ENCODE results near the gene KRT12. TPM values are rescaled to one million over a fixed set of nuclear protein-coding genes. Genes with fewer than 3 reads are reported as not detected.
A peak's percentile ranks its signal among the peaks of the same experiment; 100 is the strongest.

KRT12 gene
- polyA plus RNA-seq (2013, experiment 1 of 2; ENCODE audit: insufficient read length), result not detected
- not detected for polyA plus RNA-seq (2013, experiment 2 of 2; ENCODE audit: insufficient read length)

DNA sequence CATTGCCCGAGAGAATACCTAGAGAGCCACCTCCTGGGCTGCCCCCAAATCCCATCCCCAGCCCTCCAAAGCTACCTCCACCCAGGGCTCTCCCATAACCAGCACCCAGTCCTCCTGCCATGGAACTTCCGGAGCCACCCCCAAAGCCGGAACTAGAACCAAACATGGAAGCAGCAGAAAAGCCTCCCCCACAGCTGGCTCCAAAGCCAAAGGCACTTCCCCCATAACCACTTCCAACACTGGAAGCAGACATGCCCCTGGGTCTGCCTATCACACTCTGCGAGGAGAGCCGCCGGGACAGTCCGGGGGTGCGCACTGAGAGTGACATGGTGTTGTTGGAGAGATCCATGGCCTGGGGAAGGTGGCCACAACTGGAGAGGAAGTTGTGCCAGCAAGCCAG is at the start of gene KRT12:
TSS of gene KRT12 (minus strand) at position 386 of the 400 bp plus-strand sequence. CDS start at position 349, 37 bp downstream.
- DNase-seq, result no peak

DNA sequence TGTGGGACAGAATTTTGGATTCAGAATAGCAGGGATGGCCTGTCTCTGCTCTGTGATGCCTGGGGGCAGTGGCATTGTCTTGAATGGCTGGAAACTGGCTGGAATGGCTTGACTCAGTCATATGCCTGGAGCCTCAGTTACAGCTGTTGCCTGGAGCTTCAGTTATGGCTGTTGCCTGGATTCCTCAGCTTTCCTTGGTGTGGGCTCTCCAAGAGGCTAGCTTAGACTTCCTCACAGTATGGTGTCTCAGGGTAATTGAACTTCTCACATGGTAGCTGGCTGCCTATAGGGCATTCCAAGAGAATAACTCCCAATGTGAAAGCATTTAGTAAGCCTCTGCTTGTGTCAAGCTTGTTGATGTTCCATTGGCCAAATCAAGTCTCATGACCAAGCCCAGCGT is 49.3 kb upstream of the KRT12 start:
- peak; percentile 29 for DNase-seq

DNA sequence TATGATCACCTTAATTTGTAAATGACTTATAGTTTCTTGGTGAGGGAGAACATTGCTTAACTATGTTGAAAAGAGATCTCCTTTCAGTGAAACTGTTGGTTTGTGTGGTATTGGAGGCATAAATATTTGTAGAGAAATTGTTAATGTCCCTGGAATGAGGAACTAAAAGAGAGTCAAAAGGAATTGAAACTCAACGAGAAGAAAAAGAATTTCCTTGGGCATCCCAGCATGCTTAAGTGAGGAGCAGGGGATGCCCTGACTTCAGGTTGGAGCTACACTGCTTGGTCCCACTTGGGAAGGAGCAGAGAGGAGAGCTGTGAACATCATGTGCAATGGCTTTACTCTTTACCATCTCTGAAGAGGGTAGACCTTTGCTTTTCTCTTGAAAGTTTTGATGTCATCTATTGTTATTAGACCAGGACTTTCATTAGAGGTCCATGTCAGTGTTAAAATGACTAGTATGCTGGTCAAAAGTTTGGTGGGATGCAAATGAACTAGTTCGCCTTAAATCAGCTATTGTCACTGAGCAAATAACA is 48.8 kb upstream of the KRT12 start:
- DNase-seq, result peak; percentile 80

DNA sequence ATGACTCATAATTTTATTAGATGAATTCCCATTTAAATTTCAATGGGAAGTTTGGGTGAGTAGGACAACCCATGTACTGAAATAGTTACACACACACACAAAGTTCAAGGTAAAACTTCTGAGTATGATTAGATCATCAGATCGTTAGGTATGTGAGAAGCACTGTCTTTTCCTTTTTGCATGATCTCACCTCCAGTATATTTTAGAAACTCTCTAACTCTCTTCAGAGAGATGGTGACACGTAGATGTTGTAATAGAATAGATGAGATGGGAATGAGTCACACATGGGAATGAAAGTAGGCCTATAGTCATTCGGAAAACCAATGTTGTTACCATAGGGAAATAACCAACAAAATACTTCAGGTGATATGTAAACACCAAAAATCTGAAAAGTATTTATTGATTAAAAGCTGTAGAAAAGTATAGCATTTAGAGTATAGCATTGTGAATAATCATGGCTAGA is 48.2 kb upstream of the KRT12 start:
- peak; percentile 92 for DNase-seq

DNA sequence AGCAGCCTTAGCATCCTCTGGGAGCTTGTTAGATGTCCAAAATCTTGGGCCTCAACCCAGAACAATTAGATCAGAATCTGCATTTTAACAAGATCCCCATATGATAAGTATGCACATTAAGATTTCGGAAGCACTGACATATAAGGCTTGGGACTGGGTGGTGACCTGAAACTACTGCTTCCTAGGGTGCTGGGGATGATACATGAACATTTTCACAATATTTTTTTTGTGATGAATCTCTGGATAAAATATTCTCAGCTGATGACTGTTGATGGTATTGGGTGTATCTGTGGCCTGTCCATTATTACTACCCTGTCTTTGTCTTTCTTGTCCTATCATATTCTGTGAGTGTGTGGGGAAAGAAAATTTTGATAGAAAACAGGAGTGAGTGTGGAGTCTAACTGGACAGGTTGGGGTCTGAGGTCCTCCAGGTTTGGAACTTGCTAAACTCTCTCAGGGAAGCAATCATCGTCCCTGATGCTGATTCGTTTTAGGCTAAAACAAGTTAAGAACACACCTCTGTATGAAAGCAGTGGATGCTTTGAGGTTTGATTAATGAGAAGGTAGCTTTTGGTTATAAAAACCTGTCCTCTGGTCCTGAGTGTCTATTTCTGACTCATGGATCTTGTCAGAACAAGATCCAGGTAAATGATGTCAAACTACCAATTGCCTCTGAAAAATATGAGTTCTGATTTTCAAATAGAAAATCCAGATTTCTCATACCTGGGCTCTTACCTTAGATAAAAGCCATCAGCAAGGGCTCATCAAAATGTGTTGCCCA is 47.2 kb upstream of the KRT12 start:
- DNase-seq, result peak; percentile 65

DNA sequence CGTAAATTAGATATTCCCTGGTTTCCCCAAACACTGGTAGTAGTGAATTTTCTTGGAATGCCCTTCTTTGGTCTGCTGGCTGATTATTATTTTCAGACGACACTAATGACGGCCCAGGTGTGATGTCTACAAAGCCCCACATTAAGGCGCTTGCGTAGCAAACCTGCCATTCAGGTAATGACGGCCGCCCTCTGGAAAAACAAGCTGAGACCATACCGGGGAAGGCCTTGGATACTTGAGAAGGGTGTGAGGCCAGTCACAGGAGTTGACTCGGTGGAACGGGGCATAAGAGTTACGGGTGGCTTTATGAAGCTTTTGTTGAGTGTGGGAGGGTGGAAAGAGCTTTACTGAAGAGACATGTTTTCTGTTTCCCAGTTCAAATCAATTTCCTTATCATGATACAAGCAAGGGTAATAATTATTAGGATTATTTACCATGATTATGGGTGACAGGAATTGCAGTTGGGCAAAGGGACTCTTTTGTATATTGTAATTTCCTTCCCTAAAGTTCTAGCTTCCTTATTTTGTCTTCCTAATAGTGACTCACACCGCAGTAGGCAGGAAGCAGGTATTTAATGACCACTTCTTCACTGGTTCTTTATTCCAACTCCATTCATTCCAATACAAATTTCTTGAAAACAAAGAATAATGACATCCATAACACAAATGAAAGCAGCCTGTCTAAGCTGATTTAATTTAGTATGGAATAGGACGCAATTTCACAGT is 45.6 kb upstream of the KRT12 start:
- no peak for DNase-seq

DNA sequence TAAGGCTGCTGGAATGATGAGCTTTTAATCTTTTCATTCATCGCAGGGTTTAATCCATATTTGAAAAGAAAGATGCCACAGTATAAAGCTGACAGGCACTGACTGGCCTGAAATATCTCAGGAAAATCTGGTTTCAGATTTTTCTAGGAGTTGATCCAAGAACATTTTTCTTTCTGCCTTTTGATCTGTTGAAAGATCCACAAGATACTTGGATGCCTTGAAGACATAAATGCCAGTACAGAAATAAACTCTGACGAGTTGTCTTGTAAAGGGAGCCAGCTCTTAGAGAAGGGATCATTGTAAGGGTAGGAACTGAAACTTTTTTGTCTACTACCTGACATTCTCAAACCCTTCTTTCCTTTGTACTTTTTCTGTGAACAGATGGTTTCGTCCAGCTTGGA is 43.4 kb upstream of the KRT12 start:
- DNase-seq, result peak; percentile 90

DNA sequence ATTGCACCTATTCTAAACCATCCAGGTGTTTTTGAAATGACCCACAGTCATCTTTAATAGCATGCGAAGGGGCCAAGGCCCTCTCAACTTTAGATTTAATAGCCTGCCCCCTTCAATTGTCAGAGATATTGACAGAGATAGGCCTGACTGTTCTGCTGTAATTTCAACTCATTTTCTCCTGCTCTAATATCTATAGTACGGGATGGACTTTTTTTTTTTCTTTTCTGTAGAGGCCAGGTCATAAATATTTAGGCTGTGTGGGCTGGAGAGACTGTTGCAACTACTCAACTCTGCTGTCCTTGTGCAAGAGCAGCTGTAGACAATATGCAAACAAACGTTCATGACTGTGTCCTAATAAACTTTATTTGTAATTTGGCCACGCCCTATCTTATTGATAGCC is 42.7 kb upstream of the KRT12 start:
- DNase-seq, result peak; percentile 50

DNA sequence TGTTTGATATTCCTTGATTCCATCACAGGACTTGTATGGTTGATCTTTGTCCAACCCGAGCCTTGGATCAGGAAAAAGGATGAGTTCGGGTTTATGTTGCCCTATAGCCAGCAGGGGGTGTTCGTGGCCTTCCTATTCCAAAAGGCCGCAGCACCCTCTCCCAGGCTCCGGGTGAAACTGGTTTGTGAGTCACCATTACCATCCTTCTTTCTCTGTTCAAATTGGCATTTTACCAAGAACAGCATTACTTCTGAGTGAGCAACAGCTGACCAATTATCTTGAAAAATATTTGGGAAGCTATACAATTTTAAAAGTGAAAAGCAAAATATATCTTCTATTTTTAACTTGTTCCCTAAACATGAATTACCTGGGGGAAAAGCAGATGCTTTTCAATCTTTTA is 42.3 kb upstream of the KRT12 start:
- DNase-seq, result peak; percentile 99

DNA sequence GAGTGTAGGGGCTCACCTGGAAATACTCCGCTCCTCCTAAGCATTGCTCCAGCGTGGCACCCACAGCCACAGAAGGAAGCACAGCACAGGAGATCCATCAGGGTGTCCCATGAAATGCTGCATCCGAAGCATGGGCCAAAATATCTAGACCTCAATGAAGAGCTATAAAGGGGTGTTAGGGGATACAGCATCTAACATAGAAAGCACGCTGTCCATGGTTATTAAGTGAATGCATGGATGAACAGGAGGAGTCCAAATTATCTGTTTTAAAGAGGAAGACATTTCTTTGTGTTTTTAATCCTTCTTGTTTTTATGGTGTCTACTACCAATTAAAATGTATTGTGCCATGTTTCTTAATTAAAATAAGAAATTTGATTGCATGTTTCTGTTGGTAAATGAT is 39.6 kb upstream of the KRT12 start:
- DNase-seq, result no peak

DNA sequence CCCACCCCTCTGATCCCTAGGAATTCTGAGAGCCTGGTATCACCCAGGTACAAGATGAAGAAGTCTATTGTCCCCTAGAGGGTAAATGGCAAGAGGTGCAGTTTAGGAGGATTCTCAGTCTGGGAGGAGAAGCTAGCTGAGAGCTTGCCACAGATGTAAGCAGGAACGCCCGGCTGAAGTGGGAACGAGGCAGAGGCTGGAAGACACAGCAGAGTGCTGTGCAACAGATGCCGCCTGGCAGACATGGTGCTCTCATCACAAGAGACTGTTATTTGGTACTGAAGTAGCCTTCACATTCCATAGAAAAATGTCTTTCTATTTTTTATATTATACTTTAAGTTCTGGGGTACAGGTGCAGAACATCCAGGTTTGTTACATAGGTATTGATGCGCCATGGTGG is 38.3 kb upstream of the KRT12 start:
- no peak for DNase-seq

DNA sequence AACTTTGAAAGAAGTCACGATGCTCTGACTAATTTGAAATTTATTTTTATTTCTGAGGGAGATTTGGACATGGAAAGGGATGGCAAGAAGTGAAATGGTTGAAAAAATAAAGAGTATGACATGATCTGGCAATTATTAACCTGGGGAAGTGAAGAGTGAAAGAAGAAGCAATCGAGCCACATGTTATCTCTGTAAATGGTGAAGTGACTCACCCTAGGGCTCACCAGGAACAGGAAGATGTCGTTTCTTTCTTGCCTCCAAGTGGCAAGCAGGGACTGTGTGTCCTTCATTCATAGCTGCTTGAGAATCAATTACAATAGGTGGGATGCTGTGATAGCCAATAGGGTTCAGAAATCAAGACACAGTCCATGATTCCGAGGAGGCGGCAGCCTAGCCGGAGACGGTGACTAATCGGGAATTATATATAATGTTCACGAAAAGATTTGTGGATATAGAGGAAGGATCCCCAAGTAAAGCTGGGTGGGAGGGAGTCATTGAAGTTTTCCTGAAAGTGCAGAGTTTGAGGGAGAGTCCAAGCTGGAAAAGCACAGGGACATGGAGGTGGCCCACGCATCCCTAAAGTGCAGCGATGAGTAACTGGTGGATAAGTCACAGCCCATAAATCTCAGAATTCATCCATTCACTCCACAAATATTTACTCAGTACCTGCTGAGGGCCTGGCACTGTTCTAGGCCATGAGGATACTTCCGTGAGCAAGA is 36.3 kb upstream of the KRT12 start:
- DNase-seq, result peak; percentile 31

DNA sequence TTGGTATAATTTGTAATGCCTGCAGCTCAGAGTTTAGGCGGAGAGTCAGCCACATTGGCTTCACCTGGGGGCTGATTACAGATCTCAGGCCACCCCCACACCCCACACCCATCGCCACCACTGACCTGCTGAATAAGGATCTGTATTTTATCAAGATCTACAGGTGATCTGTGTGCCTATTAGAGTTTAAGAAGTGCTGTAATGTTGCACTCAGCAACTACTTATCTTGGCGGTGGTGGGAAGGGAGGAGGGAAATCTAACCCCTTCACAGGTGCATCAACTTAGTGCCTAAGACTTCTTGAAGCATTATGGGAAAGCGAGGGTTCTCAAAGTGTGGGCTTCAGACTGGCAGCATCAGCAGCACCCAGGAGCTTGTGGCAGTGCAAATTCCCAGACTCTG is 35.5 kb upstream of the KRT12 start:
- no peak for DNase-seq

DNA sequence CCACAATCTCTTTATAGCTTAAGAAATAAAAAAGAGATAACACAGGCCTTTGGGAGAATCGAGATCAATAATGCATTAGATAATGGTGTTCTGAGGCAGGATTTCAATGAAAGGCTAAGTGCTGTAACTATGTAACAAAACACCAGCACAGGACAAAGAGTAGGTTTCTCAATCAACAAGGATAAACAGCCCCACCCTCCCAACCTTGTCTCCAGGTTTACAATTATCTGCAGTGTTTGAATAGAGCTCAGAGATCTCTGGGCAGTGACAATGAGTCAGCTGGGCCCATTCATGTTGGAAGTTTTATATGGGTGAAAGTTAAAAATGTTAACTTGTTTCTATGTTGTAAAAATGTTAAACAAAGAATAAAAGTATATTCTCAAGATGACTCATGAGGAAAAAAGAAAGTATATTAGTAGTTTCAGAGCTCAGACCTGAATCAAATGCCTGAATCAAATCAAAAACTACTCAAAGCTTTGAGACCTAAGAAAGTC is 35.0 kb upstream of the KRT12 start:
- DNase-seq, result no peak

DNA sequence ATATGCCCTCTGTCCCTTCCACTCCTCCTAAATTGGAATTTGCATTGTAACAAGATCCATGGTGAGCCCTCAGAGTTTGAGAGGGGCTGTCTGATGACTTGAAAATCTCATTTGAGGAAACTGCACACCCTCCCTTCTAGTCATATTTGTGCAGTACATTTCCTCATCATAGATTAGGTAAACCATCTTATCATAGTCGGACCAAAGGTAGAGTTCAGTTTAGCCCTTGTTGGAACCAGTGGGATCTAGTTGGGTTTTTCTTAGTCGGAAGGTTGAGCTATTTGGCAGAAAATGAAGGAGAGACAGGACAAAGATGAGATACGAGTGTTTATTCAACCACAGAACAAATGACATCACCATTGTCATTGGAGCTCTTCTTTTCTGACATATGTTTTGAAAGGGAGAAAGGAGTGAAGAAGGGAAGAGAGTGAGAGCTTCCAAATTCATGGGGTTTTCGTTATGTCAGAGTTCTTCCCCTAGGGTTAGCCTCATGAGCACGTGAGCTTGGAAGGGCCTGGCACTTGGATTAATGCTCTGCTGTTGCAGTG is 33.9 kb upstream of the KRT12 start:
- no peak for DNase-seq

DNA sequence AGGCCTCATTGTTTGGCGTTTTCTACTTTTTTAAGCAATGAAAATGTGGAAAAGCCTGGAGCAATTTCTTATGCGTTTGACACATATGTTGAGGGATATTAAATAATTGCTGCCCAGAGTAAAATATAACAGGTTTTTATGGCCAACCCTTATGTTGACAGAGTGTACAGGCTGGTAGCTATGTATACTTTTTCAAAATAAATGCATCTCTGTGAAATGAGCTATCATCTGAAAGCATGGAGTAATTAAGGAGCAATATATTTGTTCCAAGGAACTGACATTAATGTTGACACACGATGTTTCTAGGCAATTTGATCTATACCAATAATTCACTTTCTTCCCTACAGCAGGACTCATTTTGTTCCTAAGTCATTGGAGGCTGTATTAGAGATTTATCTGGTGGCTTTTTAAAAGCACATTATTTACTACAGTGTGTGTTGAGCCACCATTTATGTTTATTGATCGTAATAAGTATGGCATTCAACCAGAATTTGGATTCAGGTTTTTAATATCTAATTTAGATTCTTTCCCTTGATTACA is 30.0 kb upstream of the KRT12 start:
- no peak for DNase-seq

DNA sequence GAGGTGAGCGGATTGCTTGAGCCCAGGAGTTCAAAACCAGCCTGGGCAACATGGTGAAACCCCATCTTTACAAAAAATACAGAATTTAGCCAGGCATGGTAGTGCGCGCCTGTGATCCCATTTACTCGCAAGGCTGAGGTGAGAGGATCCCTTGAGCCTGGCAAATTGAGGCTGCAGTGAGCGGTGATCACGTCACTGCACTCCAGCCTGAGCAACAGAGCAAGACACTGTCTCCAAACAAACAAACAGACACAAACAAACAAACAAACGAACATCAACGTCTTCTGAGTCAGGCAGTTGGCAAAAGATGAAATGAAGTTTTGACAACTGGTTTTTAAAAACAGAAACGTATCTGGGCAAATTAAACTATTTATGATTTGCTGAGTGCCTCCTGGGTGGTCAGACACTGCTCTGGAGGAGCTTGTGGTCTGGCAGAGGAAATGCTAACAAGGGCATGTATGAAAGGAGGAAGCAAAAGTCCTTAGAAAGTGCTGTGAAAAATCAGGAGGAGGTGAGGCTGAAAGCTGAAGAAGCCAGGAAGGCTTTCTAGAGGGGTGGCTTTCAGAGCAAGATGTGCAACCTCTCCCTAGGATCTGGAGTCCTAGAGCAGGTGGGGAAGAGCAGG is 28.2 kb upstream of the KRT12 start:
- DNase-seq, result no peak

DNA sequence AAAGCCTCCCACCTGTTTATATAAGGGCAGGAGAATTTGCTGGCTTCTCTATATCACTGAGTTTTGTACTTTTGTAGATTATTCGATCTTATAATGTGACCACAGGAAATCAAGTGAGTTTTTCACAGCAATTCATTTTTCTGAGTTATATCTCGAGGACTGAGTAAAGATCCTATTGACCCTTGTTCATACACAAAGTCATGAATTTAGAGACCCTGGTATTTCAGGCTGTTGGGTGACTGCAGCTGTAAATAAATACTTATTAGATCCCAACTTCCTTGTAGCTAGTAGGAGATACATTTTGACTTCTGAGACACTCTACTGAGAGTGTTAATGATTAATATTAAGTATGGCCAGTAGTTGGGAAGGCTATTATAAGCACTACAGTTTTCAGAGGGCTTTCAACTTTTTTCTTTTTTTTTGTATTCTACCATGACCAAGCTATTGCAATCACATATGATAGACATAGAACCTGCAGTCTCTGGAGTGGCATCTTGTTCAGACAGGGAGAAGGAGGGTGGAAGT is 21.2 kb upstream of the KRT12 start:
- no peak for DNase-seq

DNA sequence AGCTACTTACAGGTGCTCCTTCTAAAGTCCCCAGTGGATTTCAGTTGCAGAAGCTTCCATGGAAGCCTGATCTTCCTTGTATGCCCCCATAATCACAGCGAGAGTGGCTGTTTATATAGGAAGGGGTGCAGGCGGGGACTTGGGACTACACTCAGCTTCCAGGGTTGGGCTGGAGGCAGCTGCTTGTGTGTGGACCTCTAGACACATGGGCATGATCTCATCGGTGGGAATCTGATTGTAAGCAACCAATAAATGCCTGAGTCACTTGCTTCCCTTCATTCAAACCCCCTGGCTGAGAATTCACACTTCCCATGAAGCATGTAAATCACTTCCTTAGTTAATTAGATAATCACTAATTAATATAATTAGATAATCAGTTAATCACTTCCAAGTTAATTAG is 19.1 kb upstream of the KRT12 start:
- no peak for DNase-seq

DNA sequence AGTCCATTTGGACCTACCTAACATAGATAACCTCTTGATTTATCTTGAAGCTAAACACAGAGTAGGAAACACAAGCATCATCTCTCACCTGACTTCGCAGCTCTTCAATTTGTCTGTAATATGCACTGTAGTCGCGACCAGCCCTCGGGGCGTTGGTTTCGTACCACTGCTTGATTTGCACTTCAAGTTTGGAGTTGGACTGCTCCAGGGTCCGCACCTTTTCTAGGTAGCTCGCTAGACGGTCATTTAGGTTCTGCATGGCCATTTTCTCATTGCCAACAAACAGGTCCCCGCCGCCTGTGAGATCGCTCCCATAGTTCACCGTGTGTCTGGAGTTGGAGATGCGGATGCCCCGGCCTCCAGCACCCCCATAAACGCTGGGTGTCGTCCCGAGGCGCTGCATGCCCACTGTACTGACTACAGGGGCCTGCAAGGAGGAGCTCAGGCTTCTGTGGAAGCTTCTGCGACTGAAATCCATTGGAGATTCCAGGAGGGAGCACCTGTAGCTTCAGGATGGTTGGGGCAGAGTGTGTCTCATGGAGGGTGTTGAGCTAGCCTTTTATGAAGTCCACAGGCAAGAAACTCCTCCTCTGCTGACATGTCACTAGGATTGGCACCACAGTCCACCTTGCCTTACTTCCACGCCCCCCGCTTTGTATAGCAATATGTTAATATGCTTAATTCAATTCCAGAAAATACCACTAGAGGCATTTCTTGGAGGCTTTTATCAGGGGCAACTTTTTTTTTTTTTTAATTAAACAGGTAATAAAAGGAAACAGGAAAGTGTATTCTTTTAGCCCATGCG is 17.9 kb upstream of the KRT12 start, which contains the start of gene KRT20:
TSS of gene KRT20 (minus strand) at position 535 of the 805 bp plus-strand sequence. CDS start at position 478, 57 bp downstream.
- no peak for DNase-seq

All from fibroblast of skin of scalp (primary cell).